Suprapubic skin (tissue), 4 donors: ENCODE data around the gene CD244. TPM values are rescaled to one million over a fixed set of nuclear protein-coding genes. Genes with fewer than 3 reads are reported as not detected.

Source experiments
- DNase-seq, 2 donors: peaks; one replicate each; pipeline ENCODE4 v3.0.0-alpha.2; 2019; ENCODE audit warnings: low spot score in 2 of 2
- H3K27ac ChIP-seq: fragments of 200-600 bp; sonication (generic); one replicate; pipeline ENCODE4 v1.5.1; 2019
- H3K27me3 ChIP-seq: fragments of 200-600 bp; sonication (generic); one replicate; pipeline ENCODE4 v1.5.1; 2019
- H3K36me3 ChIP-seq: fragments of 200-600 bp; sonication (generic); one replicate; pipeline ENCODE4 v1.5.1; 2019
- H3K4me1 ChIP-seq: fragments of 200-600 bp; sonication (generic); one replicate; pipeline ENCODE4 v1.5.1; 2019
- H3K4me3 ChIP-seq: fragments of 200-600 bp; sonication (generic); one replicate; pipeline ENCODE4 v1.5.1; 2019; ENCODE audit warnings: mild to moderate bottlenecking
- H3K9me3 ChIP-seq: fragments of 200-600 bp; sonication (generic); one replicate; pipeline ENCODE4 v1.5.1; 2019
- CTCF ChIP-seq, 2 donors: fragments of 200-600 bp in 1 of 2; fragments of 450-650 bp in 1 of 2; sonication (generic) in 1 of 2; IDR thresholded peaks; one replicate each; pipeline ENCODE4 v1.5.1; 2016 to 2019; ENCODE audit warnings: antibody characterized with exemption in 2 of 2, mild to moderate bottlenecking in 1 of 2, moderate library complexity in 1 of 2
- EP300 ChIP-seq: sonication (generic); formaldehyde crosslinking; IDR thresholded peaks from one replicate; pipeline ENCODE4 v1.6.1; 2017; ENCODE audit warnings: antibody characterized with exemption
- POLR2A ChIP-seq, 2 donors: fragments of 450-650 bp; IDR thresholded peaks; one replicate each; pipeline ENCODE4 v1.6.1; 2017; ENCODE audit warnings: antibody characterized with exemption in 2 of 2, mild to moderate bottlenecking in 2 of 2, moderate library complexity in 2 of 2
- POLR2AphosphoS5 ChIP-seq, 3 donors: sonication (generic); formaldehyde crosslinking; IDR thresholded peaks; one replicate each; pipeline ENCODE4 v1.6.1; 2017; ENCODE audit warnings: antibody characterized with exemption in 3 of 3
- WGBS: methylation state at CpG from one replicate; pipeline ENCODE4 v1.1.5; 2018; 5-methylcytosine and 5-hydroxymethylcytosine counted together
- total RNA-seq, 4 donors: library from RNA; depleted of rRNA; stranded (reverse); fragments of >200 nt; gene quantifications; one replicate each; pipeline ENCODE4 v1.1.0, GENCODE V29; 2016

Gene CD244
- total RNA-seq, 4 donors from 2014 or later = 0.49 to 0.68 TPM; not detected in 2

- Histone ChIP-seq H3K9me3 (no peaks in the 10 kb centered on the region), H3K4me1 (peaks cover 9% of the 10 kb centered on the region), H3K36me3 (no peaks in the 10 kb centered on the region), H3K27ac (no peak overlapping the region), H3K4me3 (no peak overlapping the region), H3K27me3 (no peaks in the 10 kb centered on the region)
- TF ChIP-seq POLR2AphosphoS5 (IDR thresholded peaks at IDR 0.05) (no peak), POLR2A (IDR thresholded peaks at IDR 0.05) (no peak), CTCF (IDR thresholded peaks at IDR 0.05) (no peak), EP300 (no peak)
- 88% methylated on average over 5 of the region's 5 CpGs for WGBS
- DNase-seq = no peak
Observed at GRCh38 chr1:160865337-160865736, 2.6 kb upstream of the CD244 start.

GRCh38 chr1:160864173-160864572 is 1.5 kb upstream of the CD244 start:
- Histone ChIP-seq H3K27me3 (no peaks in the 10 kb centered on the region), H3K36me3 (no peaks in the 10 kb centered on the region), H3K27ac (no peak overlapping the region), H3K4me3 (no peak overlapping the region), H3K9me3 (no peaks in the 10 kb centered on the region), H3K4me1 (peaks cover 9% of the 10 kb centered on the region)
- no peak for DNase-seq
- TF ChIP-seq EP300 (no peak), POLR2A (IDR thresholded peaks at IDR 0.05) (no peak), POLR2AphosphoS5 (IDR thresholded peaks at IDR 0.05) (no peak), CTCF (IDR thresholded peaks at IDR 0.05) (no peak)
- WGBS = 71% methylated on average over 2 of the region's 2 CpGs

- DNase-seq = no peak
- H3K36me3 ChIP-seq = no peaks in the 10 kb centered on the region
- peaks cover 9% of the 10 kb centered on the region for H3K4me1 ChIP-seq
- no peak overlapping the region for H3K27ac ChIP-seq
- WGBS = 87% methylated on average over 4 of the region's 4 CpGs
- no peaks in the 10 kb centered on the region for H3K27me3 ChIP-seq
- no peak overlapping the region for H3K4me3 ChIP-seq
- H3K9me3 ChIP-seq = no peaks in the 10 kb centered on the region
- TF ChIP-seq POLR2AphosphoS5 (IDR thresholded peaks at IDR 0.05) = no peak
- no peak for TF ChIP-seq POLR2A (IDR thresholded peaks at IDR 0.05)
- no peak for TF ChIP-seq EP300
- no peak for TF ChIP-seq CTCF (IDR thresholded peaks at IDR 0.05)
Observed at GRCh38 chr1:160863774-160864131, 1.1 kb upstream of the CD244 start.

GRCh38 chr1:160863061-160863773 is 530 bp upstream of the CD244 start:
- DNase-seq = no peak
- H3K9me3 ChIP-seq = no peaks in the 10 kb centered on the region
- no peaks in the 10 kb centered on the region for H3K27me3 ChIP-seq
- TF ChIP-seq POLR2AphosphoS5 (IDR thresholded peaks at IDR 0.05) (no peak), EP300 (no peak), POLR2A (IDR thresholded peaks at IDR 0.05) (no peak), CTCF (IDR thresholded peaks at IDR 0.05) (no peak)
- no peaks in the 10 kb centered on the region for H3K36me3 ChIP-seq
- H3K4me1 ChIP-seq = peaks cover 9% of the 10 kb centered on the region
- H3K4me3 ChIP-seq = no peak overlapping the region
- 84% methylated on average over 11 of the region's 11 CpGs for WGBS
- no peak overlapping the region for H3K27ac ChIP-seq

GRCh38 chr1:160860840-160861505 is 1.7 kb downstream of the CD244 start:
- no peaks in the 10 kb centered on the region for H3K9me3 ChIP-seq
- TF ChIP-seq CTCF (IDR thresholded peaks at IDR 0.05) (no peak), EP300 (no peak), POLR2AphosphoS5 (IDR thresholded peaks at IDR 0.05) (no peak), POLR2A (IDR thresholded peaks at IDR 0.05) (no peak)
- no peaks in the 10 kb centered on the region for H3K27me3 ChIP-seq
- H3K4me3 ChIP-seq = no peak overlapping the region
- H3K27ac ChIP-seq = no peak overlapping the region
- H3K4me1 ChIP-seq = peaks cover 9% of the 10 kb centered on the region
- no peaks in the 10 kb centered on the region for H3K36me3 ChIP-seq
- 64% methylated on average over 5 of the region's 5 CpGs for WGBS
- DNase-seq = no peak
